Measurements from ENCODE around the gene RNF34. TPM values are rescaled to one million over a fixed set of nuclear protein-coding genes. Genes with fewer than 3 reads are reported as not detected.

Gene RNF34, protein sequence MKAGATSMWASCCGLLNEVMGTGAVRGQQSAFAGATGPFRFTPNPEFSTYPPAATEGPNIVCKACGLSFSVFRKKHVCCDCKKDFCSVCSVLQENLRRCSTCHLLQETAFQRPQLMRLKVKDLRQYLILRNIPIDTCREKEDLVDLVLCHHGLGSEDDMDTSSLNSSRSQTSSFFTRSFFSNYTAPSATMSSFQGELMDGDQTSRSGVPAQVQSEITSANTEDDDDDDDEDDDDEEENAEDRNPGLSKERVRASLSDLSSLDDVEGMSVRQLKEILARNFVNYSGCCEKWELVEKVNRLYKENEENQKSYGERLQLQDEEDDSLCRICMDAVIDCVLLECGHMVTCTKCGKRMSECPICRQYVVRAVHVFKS
- 10 to 100 TPM; 38.5 to 63.6 TPM for total RNA-seq

GRCh38 chr12:121399391-121400331 lies at the start of gene RNF34:
RNF34 (plus strand) TSS chr12:121400118; CDS start chr12:121400213, 95 bp downstream.

GRCh38 chr12:121351820-121352681 lies 47.9 kb upstream of the RNF34 start, which contains the start of gene ANAPC5:
ANAPC5 (minus strand) TSS chr12:121352411; CDS start chr12:121352340, 71 bp downstream.

Other genes starting within 250 kb of the RNF34 start
- gene P2RX4, start 190.0 kb upstream of the RNF34 start, total RNA-seq = 10 to 100 TPM; 28.0 to 35.4 TPM
- gene CAMKK2, start 103.4 kb upstream of the RNF34 start, total RNA-seq = 10 to 100 TPM; 13.1 to 14.7 TPM
- 100 to 1,000 TPM; 164 to 180 TPM for gene ANAPC5, start 47.7 kb upstream of the RNF34 start, total RNA-seq
- 10 to 100 TPM; 19.3 to 33.3 TPM for gene KDM2B, start 180.9 kb downstream of the RNF34 start, total RNA-seq
- gene ORAI1, start 226.4 kb downstream of the RNF34 start, total RNA-seq = 10 to 100 TPM; 26.5 to 36.6 TPM

All from melanocyte of skin (primary cell).